Right ventricle myocardium inferior (tissue), 1 donor: ENCODE results near the gene FAF1. TPM values are rescaled to one million over a fixed set of nuclear protein-coding genes. Genes with fewer than 3 reads are reported as not detected.
A peak's percentile ranks its signal among the peaks of the same experiment; 100 is the strongest.

Experiments
- ATAC-seq: fragments of 200-7000 bp; cut with Tn5 transposase; one replicate; pipeline ENCODE4 v1.9.1; 2020; ENCODE audit warnings: mild to moderate bottlenecking, moderate library complexity
- DNase-seq: peaks from one replicate; pipeline ENCODE4 v3.0.0; 2021; ENCODE audit errors: missing footprints
- intact Hi-C: fragments of 100-400 bp; cut with DNase I; formaldehyde crosslinking; loops from one replicate; pipeline ENCODE4 v1.11.0; 2022
- total RNA-seq: library from RNA; stranded (reverse); fragmentation: NEBNext Ultra II Directional; extraction: Animal tissue kit (Norgen Biotek cat#: 25700); gene quantifications from one replicate; pipeline ENCODE4 v1.2.1, GENCODE V29; 2021
- donor health status: DM: no; HTN: yes; CAD: no; lungs with severe emphysema.

FAF1 gene
- total RNA-seq, 1 donor from 2014 or later = 80.4 TPM

GRCh38 chr1:50979937-50980336 lies 19.9 kb upstream of the FAF1 start:
- DNase-seq (no peak), ATAC-seq (no peak)
- intact Hi-C loops = loop anchor here (5.0 kb wide), 1 partner anchor 153 kb away; no protein-coding TSS in a partner anchor

- intact Hi-C loops = loop anchor here (5.0 kb wide), 1 partner anchor 152 kb away; no protein-coding TSS in a partner anchor
- DNase-seq (no peak), ATAC-seq (peak; percentile 24)
Measured at GRCh38 chr1:50978852-50979781, 19.1 kb upstream of the FAF1 start.

- ATAC-seq (peak; percentile 82), DNase-seq (peak; percentile 81)
- intact Hi-C loops = loop anchor here (5.0 kb wide), 1 partner anchor 151 kb away; no protein-coding TSS in a partner anchor
Measured at GRCh38 chr1:50978144-50978851, 18.2 kb upstream of the FAF1 start.

GRCh38 chr1:50977575-50978143 lies 17.6 kb upstream of the FAF1 start:
- intact Hi-C loops = loop anchor here (5.0 kb wide), 1 partner anchor 150 kb away; no protein-coding TSS in a partner anchor
- ATAC-seq = peak; percentile 94
- DNase-seq = peak; percentile 84

- DNase-seq = no peak
- peak; percentile 60 for ATAC-seq
- intact Hi-C loops = loop anchor here (5.0 kb wide), 1 partner anchor 150 kb away; no protein-coding TSS in a partner anchor
Measured at GRCh38 chr1:50976890-50977574, 17.0 kb upstream of the FAF1 start.

GRCh38 chr1:50976111-50976889 lies 16.2 kb upstream of the FAF1 start:
- ATAC-seq (no peak), DNase-seq (no peak)
- intact Hi-C loops = loop anchor here (5.0 kb wide), 1 partner anchor 149 kb away; no protein-coding TSS in a partner anchor

GRCh38 chr1:50975436-50975835 lies 15.4 kb upstream of the FAF1 start:
- intact Hi-C loops = loop anchor here (5.0 kb wide), 1 partner anchor 148 kb away; no protein-coding TSS in a partner anchor
- ATAC-seq (no peak), DNase-seq (no peak)

- no peak for DNase-seq
- intact Hi-C loops = no loop called here
- no peak for ATAC-seq
Measured at GRCh38 chr1:50974618-50974935, 14.5 kb upstream of the FAF1 start.

- no peak for ATAC-seq
- no peak for DNase-seq
- intact Hi-C loops = no loop called here
Measured at GRCh38 chr1:50973875-50974617, 14.0 kb upstream of the FAF1 start.

- DNase-seq (no peak), ATAC-seq (no peak)
- intact Hi-C loops = no loop called here
Measured at GRCh38 chr1:50973255-50973654, 13.2 kb upstream of the FAF1 start.

- DNase-seq = no peak
- no peak for ATAC-seq
- intact Hi-C loops = no loop called here
Measured at GRCh38 chr1:50972766-50973165, 12.7 kb upstream of the FAF1 start.

GRCh38 chr1:50971748-50972305 lies 11.8 kb upstream of the FAF1 start:
- intact Hi-C loops = no loop called here
- ATAC-seq = no peak

GRCh38 chr1:50970931-50971582 lies 11.0 kb upstream of the FAF1 start:
- intact Hi-C loops = no loop called here
- no peak for DNase-seq

More at GRCh38 chr1:50971748-50972305, 11.8 kb upstream of the FAF1 start:
- no peak for DNase-seq

GRCh38 chr1:50970509-50970887 lies 10.4 kb upstream of the FAF1 start:
- DNase-seq (no peak), ATAC-seq (no peak)
- intact Hi-C loops = no loop called here

More at GRCh38 chr1:50970931-50971582, 11.0 kb upstream of the FAF1 start:
- ATAC-seq = no peak

GRCh38 chr1:50969611-50970508 lies 9.8 kb upstream of the FAF1 start, which contains the start of gene CDKN2C:
Gene CDKN2C, plus strand, starts transcription at chr1:50970245. Its CDS starts 124 bp downstream, at chr1:50970369.
- ATAC-seq (peak; percentile 19), DNase-seq (peak; percentile 85)
- intact Hi-C loops = loop anchor here (2.0 kb wide), 1 partner anchor 195 kb away; no protein-coding TSS in a partner anchor
